ENCODE results near the gene MUC5AC.
"Not testable (repeated sequence)": the region's sequence is repeated elsewhere in the genome, so short reads cannot be mapped to it uniquely, and the experiment has no call there.

MUC5AC gene

DNA sequence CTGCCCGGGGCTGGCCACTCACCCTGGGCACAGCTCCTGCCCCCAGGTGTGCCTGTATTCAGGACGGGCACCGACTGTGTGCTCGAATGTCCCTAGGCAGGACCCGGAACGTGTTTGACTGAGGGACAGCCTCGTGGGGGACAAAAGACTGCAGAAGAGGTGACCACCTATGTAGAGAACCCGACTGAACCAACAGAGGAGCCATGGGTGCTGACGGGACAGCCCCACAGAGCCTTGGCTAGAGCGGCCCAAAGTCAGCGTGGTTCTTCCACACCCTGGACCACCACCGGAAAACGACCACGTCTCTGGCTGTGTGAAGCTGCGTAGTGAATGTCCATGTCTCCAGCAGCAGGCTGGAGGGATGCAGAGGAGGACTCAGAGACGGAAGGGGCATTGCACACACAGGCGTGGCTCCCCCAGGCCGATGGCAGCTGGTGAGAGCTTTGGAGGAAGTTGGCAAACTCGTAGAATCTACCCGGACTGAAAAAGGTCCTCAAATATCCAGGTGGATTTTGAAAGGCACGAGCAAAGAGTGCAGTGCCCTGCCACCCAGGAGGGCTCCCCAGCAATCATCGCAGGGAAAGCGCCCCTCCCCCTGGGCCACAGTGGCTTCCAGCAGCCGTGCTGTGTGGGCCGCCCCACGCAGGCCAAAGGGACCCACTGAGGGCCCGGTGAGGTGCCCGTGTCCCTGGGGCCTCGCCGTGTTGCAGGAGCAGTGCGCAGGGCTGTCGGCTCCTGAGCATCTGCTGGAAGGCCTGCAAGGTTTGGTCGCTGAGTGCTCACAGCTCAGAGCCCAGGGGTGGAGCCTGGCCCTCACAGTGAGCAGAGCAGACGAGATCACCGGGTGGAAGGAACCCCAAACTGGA lies 47.6 kb downstream of the MUC5AC start:
- no peak overlapping the region for H3K4me3 ChIP-seq (ENCODE audit: low read depth, low read length)

DNA sequence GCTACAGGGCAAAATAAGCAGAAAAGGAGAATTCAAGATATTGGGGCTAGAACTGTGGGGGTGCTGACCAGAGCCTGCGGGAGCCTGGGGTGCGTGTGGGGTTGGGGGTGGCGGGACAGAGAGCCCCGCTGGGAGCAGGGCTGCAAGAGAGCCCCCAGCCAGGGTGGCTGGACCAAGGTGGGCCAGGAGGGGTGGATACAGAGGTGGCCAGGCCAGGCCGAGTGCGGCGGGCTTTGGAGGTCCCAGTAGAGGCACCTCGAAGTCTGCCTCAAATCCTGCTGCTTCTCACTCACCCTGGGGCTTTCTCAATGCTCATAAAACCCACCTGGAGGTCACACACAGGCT lies 48.2 kb downstream of the MUC5AC start:
- H3K4me3 ChIP-seq (ENCODE audit: low read depth, low read length): no peak overlapping the region

DNA sequence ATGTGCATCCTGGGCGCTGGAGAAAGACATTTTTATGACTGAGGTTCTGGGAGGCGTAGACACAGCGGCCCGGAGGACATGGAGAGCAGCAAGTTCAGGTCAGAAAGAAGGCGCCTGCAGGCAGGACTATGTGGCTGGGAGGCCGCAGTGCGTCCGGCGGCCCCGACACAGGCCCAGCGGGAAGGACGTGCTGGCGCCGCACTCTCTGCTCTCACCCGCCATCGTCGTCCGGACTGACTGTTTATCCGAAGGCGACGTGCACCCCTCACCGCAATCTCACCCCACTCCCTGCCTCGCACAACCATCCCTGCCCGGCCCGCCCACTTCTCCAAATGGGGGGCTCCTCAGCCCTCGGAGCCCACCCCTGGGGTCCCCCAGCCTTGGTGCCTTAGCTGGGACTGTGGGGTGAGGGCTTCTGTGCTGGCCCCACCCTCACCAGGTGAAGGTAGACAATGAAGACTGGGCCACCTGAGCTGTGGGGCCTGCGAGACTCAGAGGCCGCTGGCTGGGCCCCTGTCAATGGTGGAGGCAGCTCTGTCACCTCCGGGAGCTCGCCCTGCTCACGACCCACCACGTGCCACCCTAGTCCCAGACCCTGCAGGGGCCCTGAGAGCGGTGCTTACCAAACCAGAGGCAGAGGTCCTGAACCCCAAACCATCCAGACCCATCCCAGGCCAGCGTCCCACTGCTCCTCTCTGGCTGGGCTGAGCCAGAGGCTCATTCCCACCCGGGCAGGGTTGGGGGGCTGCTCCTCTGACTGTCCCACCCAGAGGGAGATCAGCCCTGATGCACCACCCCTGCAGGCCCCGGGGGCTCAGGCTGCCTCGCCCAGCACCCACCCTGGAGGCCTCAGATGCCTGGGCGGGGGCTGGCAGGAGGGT lies 48.9 kb downstream of the MUC5AC start:
- H3K4me3 ChIP-seq (ENCODE audit: low read depth, low read length): no peak overlapping the region

DNA sequence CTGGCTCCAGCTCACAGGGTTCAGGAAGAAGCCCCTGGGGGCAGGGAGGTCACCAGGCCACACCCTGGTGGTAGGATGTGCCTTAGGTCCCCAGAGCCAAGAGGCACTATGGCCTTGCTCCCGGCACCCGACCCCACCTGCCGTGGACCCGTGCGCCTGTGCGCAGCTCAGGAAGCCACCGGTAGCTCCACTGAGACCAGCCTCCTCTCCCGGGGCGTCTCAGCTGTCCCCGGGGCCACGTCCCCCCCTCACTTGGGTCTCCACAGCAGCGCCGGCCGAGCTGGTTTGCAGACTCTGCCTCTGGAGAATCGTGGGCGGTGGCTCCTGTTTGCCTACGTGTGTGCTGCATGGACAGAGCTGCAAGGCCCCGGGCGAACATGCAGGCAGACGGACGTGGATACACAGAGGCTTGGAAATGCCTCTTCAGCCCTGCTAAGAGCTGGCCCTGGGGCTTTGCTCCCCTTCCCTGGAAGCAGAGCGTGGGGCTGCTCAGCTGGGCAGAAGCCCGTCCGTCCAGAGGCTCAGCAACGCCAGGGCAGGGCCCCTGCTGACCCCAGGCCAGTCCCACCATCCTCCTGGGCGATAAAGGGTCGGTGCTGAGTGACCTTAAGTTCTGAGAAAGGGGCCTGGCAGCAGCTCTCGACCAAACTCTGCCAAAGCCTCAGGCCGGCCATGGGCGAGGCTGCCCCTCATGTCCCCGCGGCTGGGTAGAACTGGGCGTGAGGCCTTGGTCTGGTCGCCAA lies 49.8 kb downstream of the MUC5AC start:
- no peak overlapping the region for H3K4me3 ChIP-seq (ENCODE audit: low read depth, low read length)

DNA sequence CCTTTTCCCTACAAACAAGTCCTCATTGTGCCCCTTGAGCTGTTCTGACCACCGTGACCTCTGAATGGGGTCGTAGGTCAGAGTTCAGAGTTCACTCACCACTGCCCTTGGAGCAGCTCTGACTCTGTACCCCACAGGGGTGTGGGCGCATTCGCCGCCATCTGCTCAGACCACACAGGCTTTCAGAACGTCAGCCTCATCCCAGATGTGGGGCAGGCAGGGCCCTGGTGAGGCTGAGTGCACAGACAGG lies 50.3 kb downstream of the MUC5AC start:
- H3K4me3 ChIP-seq (ENCODE audit: low read depth, low read length): no peak overlapping the region

DNA sequence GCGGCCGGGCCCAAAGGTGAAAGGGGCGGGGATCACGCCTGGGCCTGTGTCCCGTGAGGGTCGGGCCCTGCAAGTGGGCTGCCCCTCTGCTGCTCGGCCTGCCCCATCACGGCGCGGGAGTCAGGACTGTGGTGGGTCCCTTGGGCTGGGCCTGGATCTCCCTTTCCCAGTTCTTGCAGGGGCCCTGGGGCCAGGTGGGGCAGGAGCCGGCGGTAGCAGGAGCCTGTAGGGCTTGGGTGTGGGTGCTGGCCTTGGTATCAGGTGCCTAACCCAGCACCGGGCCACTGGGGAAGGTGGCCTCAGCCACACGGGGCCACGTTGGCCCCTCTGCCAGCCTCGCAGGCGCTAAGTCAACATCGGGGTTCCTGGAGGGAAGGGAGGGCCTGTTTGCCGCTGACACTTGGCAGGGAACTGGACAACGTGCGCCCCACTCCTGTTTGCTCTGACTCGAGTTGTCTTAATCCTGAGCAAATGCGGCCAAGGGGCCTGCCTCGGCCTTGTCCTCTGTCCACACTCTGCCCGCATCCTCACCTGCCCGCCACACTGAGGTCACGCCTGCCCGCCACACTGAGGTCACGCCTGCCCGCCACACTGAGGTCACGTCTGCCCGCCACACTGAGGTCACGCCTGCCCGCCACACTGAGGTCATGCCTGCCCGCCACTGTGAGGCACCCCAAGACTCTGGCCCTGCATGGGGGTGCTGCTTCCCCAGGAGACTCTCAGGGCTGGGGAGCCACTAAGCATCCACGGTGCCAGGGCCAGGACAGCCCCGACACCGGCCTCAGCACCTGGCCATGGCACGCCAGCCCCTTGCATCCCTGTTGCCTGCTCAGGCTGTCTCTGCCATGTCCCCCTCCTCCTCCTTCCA lies 50.9 kb downstream of the MUC5AC start:
- H3K4me3 ChIP-seq (ENCODE audit: low read depth, low read length): no peak overlapping the region

DNA sequence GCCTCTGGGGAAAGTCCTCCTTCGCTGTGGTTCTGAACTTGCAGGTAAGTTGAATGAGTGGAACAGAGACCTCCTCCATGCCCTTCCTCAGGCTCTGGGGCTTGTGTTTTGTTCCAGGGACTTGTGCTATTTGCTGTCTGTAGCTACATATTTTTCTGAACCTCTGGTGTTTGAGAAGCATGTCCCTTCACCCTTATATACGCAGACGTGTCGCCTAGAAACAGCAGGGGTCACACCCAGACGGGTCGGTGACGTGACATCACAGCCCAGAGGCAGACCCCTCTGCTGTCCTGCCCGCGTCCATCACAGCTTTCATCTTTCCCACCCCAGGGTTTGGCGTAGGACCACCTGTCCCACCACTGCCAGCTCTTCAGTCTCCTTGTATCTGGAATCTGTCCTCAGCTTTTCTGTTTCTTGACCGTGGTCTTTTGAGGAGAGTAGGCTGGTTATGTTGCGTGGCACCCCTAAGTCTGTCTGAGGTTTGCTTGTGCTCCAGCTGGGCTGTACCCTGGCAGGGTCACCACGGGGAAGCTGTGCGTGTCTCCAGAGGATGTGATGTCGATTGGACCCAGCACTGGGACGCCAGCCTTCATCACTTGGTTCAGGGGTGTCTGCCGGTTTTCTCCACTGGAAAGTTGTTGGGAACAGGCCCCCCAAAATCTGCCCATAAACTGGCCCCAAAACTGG lies 51.8 kb downstream of the MUC5AC start:
- H3K4me3 ChIP-seq (ENCODE audit: low read depth, low read length): no peak overlapping the region

DNA sequence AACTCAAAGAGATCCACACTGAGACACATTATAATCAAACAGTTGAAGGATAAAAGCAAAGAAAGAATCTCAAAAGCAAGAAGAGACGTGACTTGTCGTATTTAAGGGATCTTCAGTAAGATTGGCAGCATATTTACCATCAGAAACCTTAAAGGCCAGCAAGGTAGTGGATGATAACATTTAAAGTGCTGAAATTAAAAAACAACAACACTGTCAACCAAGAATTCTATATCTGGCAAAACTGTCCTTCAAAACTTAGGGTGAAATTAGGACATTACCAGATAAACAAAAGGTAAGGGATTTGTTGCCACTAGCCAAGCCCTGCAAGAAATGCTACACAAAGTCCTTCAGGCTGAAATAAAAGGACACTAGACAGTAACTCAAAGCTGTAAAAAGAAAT lies 54.1 kb downstream of the MUC5AC start:
- H3K4me3 ChIP-seq (ENCODE audit: low read depth, low read length): no peak overlapping the region

DNA sequence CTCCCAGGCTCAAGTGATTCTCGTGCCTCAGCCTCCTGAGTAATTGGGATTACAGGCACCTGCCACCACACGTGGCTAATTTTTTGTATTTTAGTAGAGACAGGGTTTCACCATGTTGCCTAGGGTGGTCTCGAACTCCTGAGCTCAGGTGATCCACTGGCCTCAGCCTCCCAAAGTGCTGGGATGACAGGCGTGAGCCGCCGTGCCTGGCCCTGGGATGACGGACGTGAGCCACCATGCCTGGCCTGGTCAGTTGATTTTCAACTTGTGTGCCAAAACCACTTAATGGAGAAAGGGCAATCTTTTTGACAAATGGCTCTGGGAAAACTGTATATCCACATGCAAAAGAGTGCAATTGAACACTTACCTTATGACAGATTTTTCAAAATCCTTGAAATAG lies 58.1 kb downstream of the MUC5AC start:
- not testable (repeated sequence) for H3K4me3 ChIP-seq (ENCODE audit: low read depth, low read length)

DNA sequence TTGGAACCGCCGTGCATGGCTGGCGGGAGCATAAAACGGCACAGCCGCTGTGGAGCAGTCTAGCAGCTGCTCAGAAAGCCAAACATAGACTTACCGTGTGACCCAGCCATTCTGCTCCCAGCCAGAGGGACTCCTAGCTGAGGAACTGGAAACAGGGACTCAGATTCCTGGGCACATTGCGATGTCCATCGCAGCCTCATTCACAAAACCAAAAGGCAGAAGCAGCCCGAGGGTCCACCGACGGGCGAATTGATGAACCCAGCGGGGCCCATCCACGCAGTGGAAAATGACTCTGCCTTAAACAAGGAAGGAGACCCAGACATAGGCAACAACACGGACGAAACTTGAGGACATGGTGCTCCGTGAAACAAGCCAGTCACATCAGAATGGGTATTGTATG lies 59.4 kb downstream of the MUC5AC start:
- H3K4me3 ChIP-seq (ENCODE audit: low read depth, low read length): no peak overlapping the region

DNA sequence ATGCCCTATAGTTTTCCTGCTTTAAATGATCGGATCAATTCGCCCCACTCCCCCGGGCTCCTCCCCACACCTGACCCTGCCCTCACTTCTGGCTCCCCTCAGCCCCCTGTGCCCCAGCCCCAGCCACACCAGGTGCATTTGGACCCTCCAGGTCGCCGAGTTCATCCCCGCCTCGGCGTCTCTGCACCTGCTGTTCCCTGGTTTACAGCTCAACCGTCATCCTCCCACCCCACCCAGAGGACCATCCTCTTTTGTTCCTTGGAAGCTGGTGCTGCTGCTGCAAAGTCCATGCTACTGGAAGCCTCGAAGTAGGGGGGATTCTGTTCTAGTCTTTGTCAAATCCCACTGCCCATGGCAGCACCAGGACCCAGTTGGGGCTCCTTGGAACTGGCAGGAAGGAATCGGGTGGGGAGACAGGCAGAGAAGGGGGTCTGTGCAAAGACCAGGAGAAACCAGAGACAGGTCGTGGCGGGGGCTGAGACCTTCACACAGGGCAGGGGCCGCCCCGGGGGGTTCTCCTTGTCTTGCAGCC lies 60.6 kb downstream of the MUC5AC start:
- no peak overlapping the region for H3K4me3 ChIP-seq (ENCODE audit: low read depth, low read length)

DNA sequence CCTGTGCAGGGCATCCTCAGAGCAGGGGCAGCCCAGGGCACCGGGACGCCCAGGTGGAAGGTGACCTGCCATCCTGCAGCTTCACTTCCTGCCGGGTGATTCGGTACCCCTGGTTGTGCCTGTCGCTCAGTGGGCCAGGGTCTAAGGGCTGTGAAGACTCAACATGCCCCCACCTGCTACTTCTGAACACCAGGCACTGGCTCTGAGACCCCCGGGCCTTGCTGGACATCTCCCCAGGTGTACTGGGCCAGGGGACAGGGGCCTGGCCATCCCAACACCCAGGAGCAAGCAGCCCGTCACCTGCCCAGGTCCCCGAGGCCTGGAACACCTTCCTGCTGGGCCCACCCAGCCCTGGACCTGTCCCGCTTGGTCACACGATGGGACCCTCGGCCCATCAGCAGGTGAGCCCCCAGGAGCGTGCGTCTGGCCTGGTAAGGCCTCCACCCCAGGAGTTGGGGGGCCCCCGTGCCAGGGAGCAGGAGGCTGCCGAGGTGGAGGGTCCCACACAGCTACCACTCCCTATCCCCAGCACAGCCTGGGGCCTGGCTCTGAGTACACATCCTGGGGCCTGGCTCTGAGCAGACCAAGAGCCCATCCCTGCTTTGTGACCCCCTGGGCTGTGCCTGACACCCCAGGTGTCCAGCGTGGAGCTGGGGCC lies 61.2 kb downstream of the MUC5AC start:
- no peak overlapping the region for H3K4me3 ChIP-seq (ENCODE audit: low read depth, low read length)

DNA sequence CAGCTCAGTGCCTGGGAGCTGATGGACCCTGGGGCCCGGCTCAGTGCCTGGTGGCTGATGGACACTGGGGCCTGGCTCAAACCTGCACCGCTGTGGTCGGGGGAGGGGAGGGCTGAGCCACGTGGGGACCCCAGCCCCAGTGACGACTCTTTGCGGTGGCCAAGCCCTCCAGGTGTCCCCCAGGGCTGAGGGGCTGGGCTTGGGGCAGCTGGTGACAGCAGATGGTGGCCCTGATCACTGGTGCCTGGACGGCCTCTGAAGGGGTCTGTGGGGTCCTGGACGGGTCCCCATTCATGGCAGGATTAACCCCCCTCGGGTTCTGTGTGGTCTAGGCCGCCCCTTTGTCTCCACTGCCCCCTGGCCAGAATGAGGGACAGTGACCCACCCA lies 61.7 kb downstream of the MUC5AC start:
- no peak overlapping the region for H3K4me3 ChIP-seq (ENCODE audit: low read depth, low read length)

DNA sequence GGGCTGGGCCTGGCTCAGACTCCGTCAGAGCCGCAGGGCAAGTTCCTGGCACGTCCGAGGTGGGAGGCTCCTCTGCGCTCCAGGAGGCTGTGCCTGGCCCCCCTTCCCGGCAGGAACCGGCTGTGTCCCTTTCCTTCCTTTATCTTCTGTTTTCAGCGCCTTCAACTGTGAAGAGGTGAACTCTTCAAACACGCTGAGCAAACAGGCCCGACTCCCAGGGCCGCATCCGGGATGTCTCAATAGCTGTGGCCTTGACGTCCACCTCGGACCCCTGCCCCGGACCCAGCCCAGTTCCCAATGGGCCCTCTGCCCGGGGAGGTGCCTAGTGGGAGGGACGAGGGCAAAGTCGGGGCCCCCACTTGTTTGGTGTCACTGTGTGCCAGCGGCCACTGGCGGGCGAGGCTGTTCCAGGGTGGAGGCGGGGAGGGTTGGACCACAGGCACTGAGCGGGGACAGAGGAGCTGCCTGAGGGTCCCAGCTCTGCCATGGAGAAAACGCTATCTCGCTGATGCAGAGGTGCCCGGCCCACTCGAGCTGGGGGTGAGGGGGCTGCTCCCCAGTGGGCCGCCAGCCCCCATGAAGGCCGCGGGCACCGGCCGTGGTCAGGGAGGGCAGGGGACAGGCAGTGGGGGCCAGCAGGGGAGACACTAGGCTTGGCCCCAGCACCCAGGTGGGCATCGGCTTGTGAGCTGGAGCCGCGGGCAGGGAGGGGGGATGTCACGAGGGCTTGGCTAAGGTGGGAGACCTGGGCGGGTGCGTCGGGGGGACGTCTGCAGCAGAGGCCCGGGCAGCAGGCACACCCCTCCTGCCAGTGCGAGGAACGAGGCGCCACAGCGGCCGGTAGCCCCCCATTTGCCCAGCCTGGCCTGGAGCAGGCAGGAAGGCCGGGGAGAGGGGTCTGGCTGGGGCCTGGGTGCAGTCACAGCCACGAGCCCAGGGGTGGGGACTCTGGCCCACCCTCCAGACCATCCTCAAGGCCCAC lies 62.4 kb downstream of the MUC5AC start:
- H3K4me3 ChIP-seq (ENCODE audit: low read depth, low read length): no peak overlapping the region

DNA sequence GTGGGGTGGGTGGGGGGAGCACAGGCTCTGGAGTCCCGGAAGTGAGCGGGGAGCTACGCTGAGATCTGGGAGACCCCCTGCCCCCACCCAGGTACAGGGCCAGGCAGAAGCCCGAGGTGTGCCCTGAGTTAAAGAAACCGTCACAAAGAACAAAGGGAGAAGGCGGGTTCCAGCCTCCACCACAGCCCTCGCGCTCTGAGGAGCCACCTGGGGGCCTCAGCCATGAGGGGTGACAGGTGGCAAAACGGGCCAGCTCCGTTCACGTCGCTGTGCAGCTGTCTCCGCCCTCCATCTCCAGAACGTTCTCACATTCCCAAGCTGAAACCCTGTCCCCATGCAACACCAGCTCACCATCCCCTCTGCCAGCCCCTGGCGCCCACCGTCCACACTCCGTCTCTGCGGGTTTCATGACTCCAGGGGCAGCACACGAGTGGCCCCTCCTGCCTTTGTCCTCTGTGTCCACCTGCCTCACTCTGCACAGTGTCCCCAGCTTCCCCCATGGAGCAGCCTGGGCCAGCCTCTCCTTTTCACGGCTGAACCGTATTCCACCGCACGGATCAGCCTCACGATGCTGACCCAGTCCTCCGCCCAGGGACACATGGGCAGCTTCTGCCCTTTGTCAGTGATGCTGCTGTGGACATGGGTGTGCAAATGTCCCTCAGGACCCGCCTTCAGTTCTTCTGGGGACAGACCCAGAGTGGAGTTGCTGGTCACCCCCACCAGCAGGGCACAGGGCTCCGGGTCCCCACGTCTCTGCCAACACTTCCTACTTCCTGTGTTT lies 63.4 kb downstream of the MUC5AC start:
- H3K4me3 ChIP-seq (ENCODE audit: low read depth, low read length): no peak overlapping the region

DNA sequence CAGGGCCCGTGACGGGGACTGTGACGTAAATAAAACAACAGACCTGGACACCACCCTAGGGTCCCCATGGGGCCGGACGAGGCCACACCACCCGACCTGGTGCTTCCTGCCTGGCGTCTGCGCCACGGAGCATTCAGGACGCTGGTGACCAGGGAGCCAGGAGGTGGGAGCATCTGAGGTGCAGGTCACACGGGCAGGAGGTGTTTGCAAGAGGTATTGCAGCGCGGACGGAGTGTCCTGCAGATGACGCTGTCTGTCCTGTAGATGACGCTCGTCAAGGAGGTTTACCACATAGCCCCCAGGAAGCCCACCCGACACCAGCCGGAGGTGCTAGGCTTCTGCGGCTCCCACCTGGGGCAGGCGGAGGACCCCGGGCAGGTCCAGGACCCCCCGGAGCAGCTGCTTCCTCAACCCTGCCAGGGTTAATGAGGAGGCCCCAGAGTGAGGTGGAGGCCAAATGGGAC lies 64.1 kb downstream of the MUC5AC start:
- H3K4me3 ChIP-seq (ENCODE audit: low read depth, low read length): no peak overlapping the region
